ENCODE measurements around the gene PTCH2.
A peak's percentile ranks its signal among the peaks of the same experiment; 100 is the strongest.
"Not testable (repeated sequence)": the region's sequence is repeated elsewhere in the genome, so short reads cannot be mapped to it uniquely, and the experiment has no call there.

PTCH2 gene

DNA sequence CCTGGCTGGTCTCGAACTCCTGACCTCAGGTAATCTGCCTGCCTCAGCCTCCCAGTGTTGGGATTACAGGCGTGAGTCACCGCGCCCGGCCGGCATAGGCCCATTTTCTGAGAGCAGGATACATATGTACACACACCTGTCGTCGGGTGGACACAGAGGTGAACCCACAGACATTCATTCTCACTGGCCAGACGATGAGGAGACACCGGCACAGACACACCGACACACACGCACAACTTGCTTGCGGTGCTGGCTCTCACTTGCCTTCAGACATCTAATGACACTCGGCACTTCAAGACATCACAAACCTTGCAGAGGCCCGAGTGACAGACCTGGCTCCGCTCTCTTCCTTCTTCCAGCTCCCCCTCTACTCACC, 579 bp downstream of the PTCH2 start:
- TF ChIP-seq, protein P1, sequence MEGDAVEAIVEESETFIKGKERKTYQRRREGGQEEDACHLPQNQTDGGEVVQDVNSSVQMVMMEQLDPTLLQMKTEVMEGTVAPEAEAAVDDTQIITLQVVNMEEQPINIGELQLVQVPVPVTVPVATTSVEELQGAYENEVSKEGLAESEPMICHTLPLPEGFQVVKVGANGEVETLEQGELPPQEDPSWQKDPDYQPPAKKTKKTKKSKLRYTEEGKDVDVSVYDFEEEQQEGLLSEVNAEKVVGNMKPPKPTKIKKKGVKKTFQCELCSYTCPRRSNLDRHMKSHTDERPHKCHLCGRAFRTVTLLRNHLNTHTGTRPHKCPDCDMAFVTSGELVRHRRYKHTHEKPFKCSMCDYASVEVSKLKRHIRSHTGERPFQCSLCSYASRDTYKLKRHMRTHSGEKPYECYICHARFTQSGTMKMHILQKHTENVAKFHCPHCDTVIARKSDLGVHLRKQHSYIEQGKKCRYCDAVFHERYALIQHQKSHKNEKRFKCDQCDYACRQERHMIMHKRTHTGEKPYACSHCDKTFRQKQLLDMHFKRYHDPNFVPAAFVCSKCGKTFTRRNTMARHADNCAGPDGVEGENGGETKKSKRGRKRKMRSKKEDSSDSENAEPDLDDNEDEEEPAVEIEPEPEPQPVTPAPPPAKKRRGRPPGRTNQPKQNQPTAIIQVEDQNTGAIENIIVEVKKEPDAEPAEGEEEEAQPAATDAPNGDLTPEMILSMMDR (IDR thresholded peaks at IDR 0.05; ENCODE audit: low read depth, low read length): no peak
- peak overlapping the region; percentile 65 for H3K4me3 ChIP-seq (ENCODE audit: low read depth, low read length)

DNA sequence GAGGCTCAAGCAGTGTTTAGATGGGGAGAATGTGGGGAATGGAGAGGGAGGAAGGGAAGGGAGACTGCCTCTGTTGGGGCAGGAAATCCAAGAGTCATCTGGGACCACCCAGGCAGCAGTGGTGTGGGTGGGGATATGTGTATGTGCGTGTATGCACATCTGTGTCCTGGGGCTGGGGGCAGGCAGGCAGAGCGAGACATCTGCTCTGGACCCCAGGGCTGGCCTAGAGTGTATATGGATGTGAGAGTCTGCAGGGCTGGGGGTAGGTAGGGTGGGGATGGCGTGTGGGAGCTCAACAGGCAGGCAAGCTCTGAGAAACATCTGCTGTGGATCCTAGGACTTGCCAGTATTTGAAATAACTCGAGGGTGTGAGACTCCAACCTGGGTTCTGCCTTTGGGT, 3.5 kb downstream of the PTCH2 start:
- H3K4me3 ChIP-seq (ENCODE audit: low read depth, low read length): no peak overlapping the region
- TF ChIP-seq, protein P1 (IDR thresholded peaks at IDR 0.05; ENCODE audit: low read depth, low read length): no peak

DNA sequence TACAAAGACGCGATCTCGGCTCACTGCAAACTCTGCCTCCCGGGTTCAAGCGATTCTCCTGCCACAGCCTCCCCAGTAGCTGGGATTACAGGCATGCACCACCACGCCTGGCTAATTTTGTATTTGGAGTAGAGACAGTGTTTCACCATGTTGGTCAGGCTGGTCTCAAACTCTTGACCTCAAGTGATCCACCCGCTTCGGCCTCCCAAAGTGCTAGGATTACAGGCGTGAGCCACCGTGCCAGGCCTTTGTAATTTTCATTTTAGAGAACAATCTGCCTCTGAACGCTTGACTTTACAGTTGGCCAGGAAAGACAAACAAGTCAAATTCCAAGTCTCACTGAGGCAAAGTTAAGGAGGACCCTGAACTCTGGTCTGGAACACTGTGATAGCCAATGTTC, 4.8 kb downstream of the PTCH2 start:
- H3K4me3 ChIP-seq (ENCODE audit: low read depth, low read length): not testable (repeated sequence)

DNA sequence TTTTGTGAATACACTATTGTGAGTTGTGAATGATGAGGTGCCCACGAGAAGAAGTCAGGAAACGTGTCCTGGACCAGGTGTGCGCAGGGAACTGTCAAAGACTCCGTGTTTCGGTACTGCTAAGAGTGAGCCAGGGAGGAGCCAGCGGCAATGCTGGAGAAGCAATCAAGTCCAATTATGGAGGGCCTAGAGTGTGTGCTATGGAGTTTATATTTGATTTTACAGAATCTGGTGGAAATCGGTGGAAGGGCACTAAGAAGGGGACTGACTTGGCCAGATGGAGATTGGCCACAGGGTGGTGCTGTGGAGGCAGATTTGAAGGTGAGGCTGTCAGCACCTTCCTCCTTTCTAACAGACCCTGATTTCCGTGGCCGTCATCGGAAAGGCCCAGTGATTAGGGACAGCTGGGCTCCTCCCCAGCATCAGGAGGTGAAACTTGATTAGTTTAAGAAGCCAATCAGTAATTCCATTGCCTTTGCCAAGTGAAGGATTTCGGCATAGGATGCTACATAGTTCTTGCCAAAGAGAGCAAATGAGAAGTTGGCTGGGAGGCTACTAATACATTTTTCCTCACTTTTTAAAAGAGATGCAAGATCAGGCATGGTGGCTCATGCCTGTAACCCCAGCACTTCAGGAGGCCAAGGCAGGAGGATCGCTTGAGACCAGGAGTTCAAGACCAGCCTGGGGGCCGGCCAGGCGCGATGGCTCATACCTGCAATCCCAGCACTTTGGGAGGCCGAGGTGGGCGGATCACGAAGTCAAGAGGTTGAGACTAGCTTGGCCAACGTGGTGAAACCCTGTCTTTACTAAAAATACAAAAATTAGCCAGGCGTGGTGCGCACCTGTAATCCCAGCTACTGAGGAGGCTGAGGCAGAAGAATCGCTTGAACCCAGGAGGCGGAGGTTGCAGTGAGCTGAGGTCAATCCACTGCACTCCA, 7.0 kb downstream of the PTCH2 start:
- TF ChIP-seq, protein P1 (IDR thresholded peaks at IDR 0.05; ENCODE audit: low read depth, low read length): peak; percentile 80

DNA sequence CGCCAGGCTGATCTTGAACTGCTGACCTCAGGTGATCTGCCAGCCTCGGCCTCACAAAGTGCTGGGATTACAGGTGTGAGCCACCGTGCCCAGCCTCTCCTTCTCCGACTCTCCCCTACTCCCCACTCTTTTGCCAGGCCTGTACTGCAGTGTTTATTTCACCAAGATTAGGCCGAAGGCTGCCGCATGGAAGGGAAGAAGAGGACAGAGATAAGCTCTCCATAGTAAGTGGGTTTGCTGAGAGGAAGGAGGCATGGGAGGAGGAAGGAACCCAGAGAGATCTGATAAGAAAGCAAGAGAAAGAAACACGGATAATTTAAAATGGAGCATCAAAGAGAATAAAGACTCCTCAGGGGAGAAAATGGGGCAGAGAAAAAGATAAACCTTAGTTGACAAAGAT, 8.7 kb downstream of the PTCH2 start:
- TF ChIP-seq, protein P1 (IDR thresholded peaks at IDR 0.05; ENCODE audit: low read depth, low read length): no peak
- H3K4me3 ChIP-seq (ENCODE audit: low read depth, low read length): no peak overlapping the region

More for the DNA sequence above, 7.0 kb downstream of the PTCH2 start:
- H3K4me3 ChIP-seq (ENCODE audit: low read depth, low read length): no peak overlapping the region

DNA sequence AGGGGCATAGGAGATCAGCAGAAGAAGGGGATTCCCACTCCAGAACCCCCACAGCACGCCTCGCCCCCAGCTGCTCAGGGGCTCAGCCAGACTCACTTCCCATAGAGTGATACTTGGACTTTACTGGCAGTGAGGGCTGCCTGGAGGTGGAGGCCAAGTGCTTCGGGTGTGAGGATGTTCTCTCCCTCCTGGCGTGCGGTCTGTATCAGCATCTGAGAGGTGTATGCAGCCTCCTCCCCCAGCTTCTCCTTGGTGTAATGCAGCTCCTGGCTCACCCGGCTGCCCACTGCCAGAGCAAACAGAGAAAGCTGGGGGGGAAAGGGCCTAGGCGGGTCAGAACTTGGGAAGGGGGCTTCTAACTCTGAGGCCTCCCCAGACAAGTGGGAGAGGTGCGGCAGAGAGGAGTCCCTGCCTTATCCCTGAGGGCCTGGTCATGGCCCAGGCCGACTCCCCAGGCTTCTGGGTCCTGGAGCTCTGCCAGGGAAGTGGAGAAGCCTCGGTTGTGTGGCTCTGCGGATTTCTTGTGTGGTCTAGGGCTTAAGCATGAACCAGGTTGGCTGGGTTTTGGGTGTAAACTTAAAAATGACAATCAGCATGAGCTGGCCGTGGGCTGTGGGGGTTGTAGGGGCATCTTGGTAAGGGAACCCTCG, 10.9 kb downstream of the PTCH2 start:
- H3K4me3 ChIP-seq (ENCODE audit: low read depth, low read length): no peak overlapping the region
- TF ChIP-seq, protein P1 (IDR thresholded peaks at IDR 0.05; ENCODE audit: low read depth, low read length): no peak

DNA sequence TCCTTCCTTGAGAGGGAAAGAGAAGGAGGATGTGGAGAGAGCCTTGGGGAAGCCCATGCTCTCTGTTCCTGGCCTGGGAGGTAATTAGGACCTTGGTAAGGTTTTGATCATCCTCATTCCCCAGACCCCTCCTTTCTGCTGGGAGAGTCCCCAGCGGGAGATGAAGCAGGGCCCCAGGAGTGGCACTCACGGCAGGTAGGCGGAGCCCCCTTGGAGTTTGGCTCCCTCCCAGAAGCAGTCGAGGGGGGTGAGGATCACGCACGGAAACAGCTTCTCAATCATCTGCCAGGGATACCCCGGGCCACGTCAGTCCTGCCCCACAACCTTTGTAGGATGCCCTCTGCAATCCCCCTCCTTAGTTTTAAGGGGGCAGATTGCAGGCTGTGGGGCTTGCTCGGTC, 11.5 kb downstream of the PTCH2 start:
- no peak overlapping the region for H3K4me3 ChIP-seq (ENCODE audit: low read depth, low read length)
- TF ChIP-seq, protein P1 (IDR thresholded peaks at IDR 0.05; ENCODE audit: low read depth, low read length): no peak

Data from WI38 (cell line).